Esophagus squamous epithelium (tissue), 4 donors: ENCODE measurements around the gene VCAN.

Experiments used
- CTCF ChIP-seq, 6 experiments: fragments of 450-650 bp in 4 of 6; fragments of 200-600 bp in 2 of 6; sonication (generic) in 2 of 6; IDR thresholded peaks; one replicate each; pipeline ENCODE4 v1.5.1; 2016 to 2019; ENCODE audit warnings: antibody characterized with exemption in 6 of 6, mild to moderate bottlenecking in 4 of 6, moderate library complexity in 4 of 6
- POLR2A ChIP-seq, 4 donors: fragments of 450-650 bp; IDR thresholded peaks; one replicate each; pipeline ENCODE4 v1.6.1; 2017; ENCODE audit warnings: antibody characterized with exemption in 4 of 4, mild to moderate bottlenecking in 4 of 4, moderate library complexity in 3 of 4

- TF ChIP-seq POLR2A (IDR thresholded peaks at IDR 0.05) (no peak), CTCF (IDR thresholded peaks at IDR 0.05) (no peak)
These were observed 81.5 kb downstream of the VCAN start for GRCh38 chr5:83553000-83553486.
